Body of pancreas (tissue), 4 donors: Measurements from ENCODE around the gene SIDT1. TPM values are rescaled to one million over a fixed set of nuclear protein-coding genes. Genes with fewer than 3 reads are reported as not detected.

Experiments
- ATAC-seq: fragments of 150-250 bp; one replicate; pipeline ENCODE4 v1.9.1; 2016
- DNase-seq, 4 donors: peaks; one replicate each; pipeline ENCODE4 v3.0.0-alpha.2; 2019
- H3K27ac ChIP-seq, 4 donors: fragments of 200-600 bp; sonication (generic); 1 replicate in 3 of 4; 2 replicates in 1 of 4; pipeline versions ENCODE4 v1.5.1 to v1.6.1; 2016 to 2019; ENCODE audit warnings: mild to moderate bottlenecking in 1 of 4, mixed read lengths in 1 of 4, moderate library complexity in 1 of 4
- H3K27me3 ChIP-seq, 2 donors: fragments of 200-600 bp; sonication (generic); one replicate each; pipeline ENCODE4 v1.6.0; 2016; ENCODE audit warnings: mild to moderate bottlenecking in 1 of 2
- H3K36me3 ChIP-seq, 2 donors: fragments of 200-600 bp; sonication (generic); replicated peaks in 1 of 2; 2 replicates each; pipeline ENCODE4 v1.5.1; 2016; ENCODE audit warnings: low read depth in 2 of 2; ENCODE audit not compliant: insufficient read depth in 1 of 2
- H3K4me1 ChIP-seq: fragments of 200-600 bp; sonication (generic); one replicate; pipeline ENCODE4 v1.6.0; 2016
- H3K4me3 ChIP-seq, 2 donors: fragments of 200-600 bp; sonication (generic); 1 replicate in 1 of 2; 2 replicates in 1 of 2; pipeline ENCODE4 v1.5.1; 2016 to 2019
- H3K9me3 ChIP-seq, 3 donors: fragments of 200-600 bp; sonication (generic); 1 replicate in 2 of 3; 2 replicates in 1 of 3; pipeline ENCODE4 v1.5.1; 2016
- CTCF ChIP-seq, 7 experiments: fragments of 450-650 bp in 4 of 7; fragments of 200-600 bp in 3 of 7; sonication (generic) in 3 of 7; IDR thresholded peaks; one replicate each; pipeline ENCODE4 v1.5.1; 2016 to 2019; ENCODE audit warnings: antibody characterized with exemption in 7 of 7
- POLR2A ChIP-seq, 3 donors: fragments of 450-650 bp; IDR thresholded peaks; one replicate each; pipeline ENCODE4 v1.6.1; 2016; ENCODE audit warnings: antibody characterized with exemption in 3 of 3, mild to moderate bottlenecking in 2 of 3
- WGBS, 2 donors: methylation state at CpG; one replicate each; pipeline ENCODE4 v1.1.5; 2017; 5-methylcytosine and 5-hydroxymethylcytosine counted together
- intact Hi-C: fragments of 100-400 bp; cut with DNase I; formaldehyde crosslinking; loops from one replicate; pipeline ENCODE4 v1.15.1; 2023
- total RNA-seq, 2 donors: library from RNA; depleted of rRNA; stranded (reverse); fragments of >200 nt; gene quantifications; one replicate each; pipeline ENCODE4 v1.1.0, GENCODE V29; 2016

The SIDT1 gene
- total RNA-seq, 2 donors from 2014 or later = 1.6 to 8.8 TPM

- Histone ChIP-seq H3K27ac (no peak overlapping the region), H3K4me3 (no peak overlapping the region), H3K27me3 (no peaks in the 10 kb centered on the region), H3K36me3 (no peaks in the 10 kb centered on the region), H3K4me1 (peaks cover 3% of the 10 kb centered on the region), H3K9me3 (no peaks in the 10 kb centered on the region)
- TF ChIP-seq CTCF (IDR thresholded peaks at IDR 0.05) (no peak), POLR2A (IDR thresholded peaks at IDR 0.05) (no peak)
- 82 to 90% methylated on average over 4 of the region's 4 CpGs for WGBS, 2 donors
- DNase-seq = no peak
- ATAC-seq = no peak
- intact Hi-C loops = no loop called here
Observed at GRCh38 chr3:113560831-113561623, 28.7 kb downstream of the SIDT1 start.

- DNase-seq (no peak), ATAC-seq (no peak)
- intact Hi-C loops = no loop called here
- H3K4me1 ChIP-seq = no peaks in the 10 kb centered on the region
- H3K36me3 ChIP-seq = no peaks in the 10 kb centered on the region
- no peaks in the 10 kb centered on the region for H3K9me3 ChIP-seq
- WGBS, 2 donors = 76 to 97% methylated on average over 1 of the region's 1 CpG
- H3K27ac ChIP-seq = no peak overlapping the region
- TF ChIP-seq POLR2A (IDR thresholded peaks at IDR 0.05) (no peak), CTCF (IDR thresholded peaks at IDR 0.05) (no peak)
- no peaks in the 10 kb centered on the region for H3K27me3 ChIP-seq
- no peak overlapping the region for H3K4me3 ChIP-seq
Observed at GRCh38 chr3:113565555-113565954, 33.2 kb downstream of the SIDT1 start.

- no peak for ATAC-seq
- TF ChIP-seq POLR2A (IDR thresholded peaks at IDR 0.05) (no peak), CTCF (IDR thresholded peaks at IDR 0.05) (no peak)
- no peak overlapping the region for H3K4me3 ChIP-seq
- H3K36me3 ChIP-seq = no peaks in the 10 kb centered on the region
- H3K9me3 ChIP-seq = no peaks in the 10 kb centered on the region
- H3K27me3 ChIP-seq = no peaks in the 10 kb centered on the region
- intact Hi-C loops = no loop called here
- no peak for DNase-seq
- WGBS, 2 donors = 87 to 91% methylated on average over 3 of the region's 3 CpGs
- H3K4me1 ChIP-seq = no peaks in the 10 kb centered on the region
- H3K27ac ChIP-seq = no peak overlapping the region
Observed at GRCh38 chr3:113570158-113570557, 37.8 kb downstream of the SIDT1 start.

GRCh38 chr3:113571360-113571759, 39.0 kb downstream of the SIDT1 start:
- no peaks in the 10 kb centered on the region for H3K36me3 ChIP-seq
- no peaks in the 10 kb centered on the region for H3K4me1 ChIP-seq
- H3K4me3 ChIP-seq = no peak overlapping the region
- no peaks in the 10 kb centered on the region for H3K9me3 ChIP-seq
- H3K27me3 ChIP-seq = no peaks in the 10 kb centered on the region
- intact Hi-C loops = no loop called here
- DNase-seq (no peak), ATAC-seq (no peak)
- no peak for TF ChIP-seq POLR2A (IDR thresholded peaks at IDR 0.05)
- WGBS, 2 donors = 47 to 62% methylated on average over 2 of the region's 2 CpGs
- no peak overlapping the region for H3K27ac ChIP-seq

GRCh38 chr3:113573728-113574127, 41.4 kb downstream of the SIDT1 start:
- TF ChIP-seq CTCF (IDR thresholded peaks at IDR 0.05) (no peak), POLR2A (IDR thresholded peaks at IDR 0.05) (no peak)
- no peak for ATAC-seq

More at GRCh38 chr3:113573728-113574127, 41.4 kb downstream of the SIDT1 start:
- H3K4me1 ChIP-seq = no peaks in the 10 kb centered on the region
- H3K27me3 ChIP-seq = no peaks in the 10 kb centered on the region
- 79 to 80% methylated on average over 3 of the region's 3 CpGs for WGBS, 2 donors
- no peaks in the 10 kb centered on the region for H3K36me3 ChIP-seq
- H3K27ac ChIP-seq = no peak overlapping the region
- no peaks in the 10 kb centered on the region for H3K9me3 ChIP-seq
- DNase-seq = no peak
- intact Hi-C loops = no loop called here
- H3K4me3 ChIP-seq = no peak overlapping the region
